Osteoblast (primary cell): ENCODE measurements around the gene LGALS9B. TPM values are rescaled to one million over a fixed set of nuclear protein-coding genes. Genes with fewer than 3 reads are reported as not detected.
"Not testable (repeated sequence)": the region's sequence is repeated elsewhere in the genome, so short reads cannot be mapped to it uniquely, and the experiment has no call there.

Source experiments
- DNase-seq: peaks from one replicate; pipeline ENCODE4 v3.0.0; 2011; ENCODE audit warnings: low spot score, mixed read lengths; ENCODE audit not compliant: insufficient read length; ENCODE audit errors: missing footprints
- H2AFZ ChIP-seq: 2 replicates; pipeline ENCODE4 v1.6.0; 2011; ENCODE audit warnings: mild to moderate bottlenecking, low read length
- H3K27ac ChIP-seq: 2 replicates; pipeline ENCODE4 v1.5.1; 2011; ENCODE audit warnings: mild to moderate bottlenecking, low read depth, low read length, moderate library complexity
- H3K27me3 ChIP-seq: 2 replicates; pipeline ENCODE4 v1.6.0; 2012; ENCODE audit warnings: mild to moderate bottlenecking, control low read depth, inconsistent platforms, low read length, moderate library complexity; ENCODE audit not compliant: insufficient read depth
- H3K36me3 ChIP-seq: 2 replicates; pipeline ENCODE4 v1.5.1; 2011; ENCODE audit warnings: mild to moderate bottlenecking, low read length, control low read depth, moderate library complexity; ENCODE audit not compliant: insufficient read depth
- H3K4me1 ChIP-seq: 2 replicates; pipeline ENCODE4 v1.5.1; 2011; ENCODE audit warnings: mild to moderate bottlenecking, low read length, control low read depth, moderate library complexity; ENCODE audit not compliant: insufficient read depth
- H3K4me2 ChIP-seq: 2 replicates; pipeline ENCODE4 v1.6.0; 2011; ENCODE audit warnings: mild to moderate bottlenecking, low read length; ENCODE audit not compliant: insufficient read depth
- H3K4me3 ChIP-seq: fragments of 200-600 bp; sonication (generic); 3 replicates; pipeline ENCODE4 v1.5.1; 2012; ENCODE audit warnings: mild to moderate bottlenecking, low read length, inconsistent platforms; ENCODE audit not compliant: insufficient read depth
- H3K79me2 ChIP-seq: 2 replicates; pipeline ENCODE4 v1.6.0; 2012; ENCODE audit warnings: mild to moderate bottlenecking, low read length, control low read depth, inconsistent platforms; ENCODE audit not compliant: insufficient read depth
- H3K9me3 ChIP-seq: 2 replicates; pipeline ENCODE4 v1.5.1; 2011; ENCODE audit warnings: low read depth, low read length, control low read depth
- H4K20me1 ChIP-seq: 2 replicates; pipeline ENCODE4 v1.6.0; 2012; ENCODE audit warnings: mild to moderate bottlenecking, low read length, control low read depth; ENCODE audit not compliant: insufficient read depth
- total RNA-seq: library from RNA; depleted of rRNA; stranded (reverse); fragments of >200 nt; gene quantifications from 2 replicates; pipeline ENCODE4 v1.2.3, GENCODE V29; 2012

LGALS9B gene
- total RNA-seq, 1 donor: not detected

GRCh38 chr17:20443632-20444031, 23.7 kb downstream of the LGALS9B start:
- not testable (repeated sequence) for DNase-seq, H3K27me3 ChIP-seq

DNA sequence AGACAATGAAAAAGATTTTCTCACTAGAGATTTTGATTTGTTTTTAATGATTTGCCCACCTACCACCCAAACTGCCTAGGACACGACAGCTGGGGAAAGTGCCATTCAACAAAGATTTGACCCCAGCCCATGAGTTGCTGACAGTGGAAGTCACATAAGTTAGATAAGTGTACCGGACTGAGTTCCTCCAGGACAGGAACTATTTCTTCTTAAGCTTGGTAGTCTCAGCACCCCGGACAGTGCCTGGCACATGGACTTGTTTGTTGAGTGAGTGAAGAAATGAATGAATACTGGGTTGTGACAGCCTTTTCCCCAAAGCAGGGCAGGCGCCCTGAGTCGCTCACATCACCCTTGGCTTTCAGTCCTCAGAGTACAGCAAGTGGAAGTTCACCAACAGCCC, 26.7 kb downstream of the LGALS9B start:
- not testable (repeated sequence) for H3K36me3 ChIP-seq, H3K27ac ChIP-seq, H3K79me2 ChIP-seq, H3K9me3 ChIP-seq, H4K20me1 ChIP-seq, H2AFZ ChIP-seq, H3K4me2 ChIP-seq, H3K27me3 ChIP-seq, H3K4me3 ChIP-seq, DNase-seq, H3K4me1 ChIP-seq

More at GRCh38 chr17:20443632-20444031, 23.7 kb downstream of the LGALS9B start:
- not testable (repeated sequence) for H3K4me1 ChIP-seq, H3K4me2 ChIP-seq, H3K79me2 ChIP-seq, H3K36me3 ChIP-seq, H2AFZ ChIP-seq, H4K20me1 ChIP-seq, H3K4me3 ChIP-seq, H3K27ac ChIP-seq, H3K9me3 ChIP-seq

GRCh38 chr17:20435166-20435565, 32.2 kb downstream of the LGALS9B start:
- not testable (repeated sequence) for H3K4me3 ChIP-seq, H3K9me3 ChIP-seq

DNA sequence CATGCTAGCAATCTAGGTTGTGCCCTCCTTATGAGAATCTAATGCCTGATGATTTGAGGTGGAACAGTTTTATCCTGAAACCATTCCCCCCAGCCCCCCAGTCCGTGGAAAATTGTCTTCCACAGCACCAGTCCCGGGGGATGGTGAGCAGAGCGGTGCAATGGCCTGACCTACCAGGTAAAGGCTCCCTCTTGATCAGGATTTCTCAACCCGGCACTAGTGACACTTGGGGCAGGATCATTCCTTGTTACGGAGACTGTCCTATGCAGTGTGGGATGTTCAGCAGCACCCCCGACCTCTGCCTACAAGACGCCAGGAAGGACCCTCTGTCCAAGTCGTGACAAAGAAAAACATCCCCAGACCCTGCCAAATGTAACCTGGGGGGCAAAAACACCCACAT, 34.0 kb downstream of the LGALS9B start:
- H3K4me2 ChIP-seq, H4K20me1 ChIP-seq, H3K4me1 ChIP-seq, H3K9me3 ChIP-seq, H3K27ac ChIP-seq, H3K79me2 ChIP-seq, H3K4me3 ChIP-seq, H3K36me3 ChIP-seq, H2AFZ ChIP-seq, H3K27me3 ChIP-seq, DNase-seq: not testable (repeated sequence)

More at GRCh38 chr17:20435166-20435565, 32.2 kb downstream of the LGALS9B start:
- not testable (repeated sequence) for H4K20me1 ChIP-seq, H3K27ac ChIP-seq, H3K27me3 ChIP-seq, H2AFZ ChIP-seq, DNase-seq, H3K4me1 ChIP-seq, H3K36me3 ChIP-seq, H3K4me2 ChIP-seq, H3K79me2 ChIP-seq

DNA sequence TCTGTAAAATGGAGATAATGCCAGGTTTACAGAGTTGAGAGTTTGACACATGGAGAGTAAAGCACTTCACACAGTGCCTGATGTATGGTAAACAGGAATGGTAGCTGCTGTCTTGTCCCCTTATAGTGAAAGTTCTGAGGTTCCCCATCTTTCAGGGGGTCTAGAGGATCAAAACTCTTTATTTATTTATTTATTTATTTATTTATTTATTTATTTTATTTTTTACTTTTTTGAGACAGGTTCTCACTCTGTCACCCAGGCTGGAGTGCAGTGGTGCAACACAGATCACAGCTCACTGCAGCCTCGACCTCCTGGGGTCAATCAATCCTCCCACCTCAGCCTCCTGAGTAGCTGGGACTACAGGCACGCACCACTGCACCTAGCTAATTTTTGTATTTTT, 40.1 kb downstream of the LGALS9B start:
- not testable (repeated sequence) for H3K27me3 ChIP-seq, H3K79me2 ChIP-seq, DNase-seq, H3K36me3 ChIP-seq, H4K20me1 ChIP-seq, H3K27ac ChIP-seq, H3K4me1 ChIP-seq, H3K9me3 ChIP-seq, H3K4me3 ChIP-seq, H2AFZ ChIP-seq, H3K4me2 ChIP-seq

GRCh38 chr17:20422826-20423225, 44.5 kb downstream of the LGALS9B start:
- H3K36me3 ChIP-seq, DNase-seq, H3K27me3 ChIP-seq, H3K4me1 ChIP-seq, H3K4me2 ChIP-seq, H3K79me2 ChIP-seq, H3K4me3 ChIP-seq, H2AFZ ChIP-seq, H3K9me3 ChIP-seq, H3K27ac ChIP-seq, H4K20me1 ChIP-seq: not testable (repeated sequence)

- H3K4me2 ChIP-seq, H3K36me3 ChIP-seq, H3K9me3 ChIP-seq, H3K79me2 ChIP-seq, DNase-seq, H4K20me1 ChIP-seq, H3K4me3 ChIP-seq, H3K27me3 ChIP-seq, H3K27ac ChIP-seq, H3K4me1 ChIP-seq, H2AFZ ChIP-seq: not testable (repeated sequence)
Measured at GRCh38 chr17:20418838-20419237, 48.5 kb downstream of the LGALS9B start.

DNA sequence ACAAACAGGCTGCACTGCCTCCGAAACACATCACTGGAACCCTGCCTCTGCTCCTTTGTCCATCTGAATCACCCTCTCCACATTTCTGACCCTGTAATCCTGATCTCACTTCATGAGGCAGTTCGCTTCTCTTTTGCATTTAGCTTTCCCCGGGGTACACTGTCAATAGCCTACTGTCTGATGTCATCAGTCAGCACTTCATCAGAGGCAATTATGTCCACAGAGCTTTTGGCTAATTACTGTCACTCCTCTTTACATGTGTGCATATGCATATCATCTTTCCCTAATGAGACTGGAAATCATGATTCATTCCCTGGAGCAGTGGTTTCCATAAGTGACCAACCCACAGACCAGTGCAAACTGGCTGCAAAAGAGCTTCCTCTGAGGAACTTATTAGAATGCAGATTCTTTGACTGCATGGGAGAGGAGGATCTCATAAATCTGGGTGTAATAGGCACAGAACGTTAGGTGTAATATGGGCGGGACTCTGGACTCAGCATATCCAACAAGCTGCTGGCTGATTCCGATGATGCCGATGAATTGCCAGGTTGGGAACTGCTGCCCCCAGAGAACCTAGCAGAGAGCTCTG, 49.8 kb downstream of the LGALS9B start:
- H3K4me2 ChIP-seq, DNase-seq, H3K36me3 ChIP-seq, H2AFZ ChIP-seq, H3K4me1 ChIP-seq, H3K79me2 ChIP-seq, H4K20me1 ChIP-seq, H3K27me3 ChIP-seq, H3K9me3 ChIP-seq, H3K27ac ChIP-seq, H3K4me3 ChIP-seq: not testable (repeated sequence)

GRCh38 chr17:20416381-20416911, 50.9 kb downstream of the LGALS9B start:
- H3K27me3 ChIP-seq, H4K20me1 ChIP-seq, H3K4me1 ChIP-seq, DNase-seq, H3K4me2 ChIP-seq, H3K27ac ChIP-seq, H3K9me3 ChIP-seq, H3K79me2 ChIP-seq, H3K36me3 ChIP-seq, H2AFZ ChIP-seq, H3K4me3 ChIP-seq: not testable (repeated sequence)
